K562 (cell line): ENCODE results near the gene SRGN. TPM values are rescaled to one million over a fixed set of nuclear protein-coding genes. Genes with fewer than 3 reads are reported as not detected.

Source experiments
- CBX2 ChIP-seq: fragments of 200-600 bp; sonication (generic); IDR thresholded peaks from one replicate; pipeline ENCODE4 v1.6.1; 2012; ENCODE audit warnings: mild to moderate bottlenecking, low read length, inconsistent platforms; ENCODE audit not compliant: insufficient read depth, poor library complexity, severe bottlenecking
- CREB3 ChIP-seq: fragments of 450-650 bp; conservative IDR thresholded peaks from 2 replicates; pipeline ENCODE4 v1.6.1; 2016; ENCODE audit warnings: missing genetic modification characterization, low read depth, mild to moderate bottlenecking, missing compliant biosample characterization, moderate library complexity
- CXXC5 ChIP-seq: fragments of 250-450 bp; sonication (Bioruptor Pico); IDR thresholded peaks from 2 replicates; pipeline ENCODE4 v1.8.0; 2022; ENCODE audit warnings: inconsistent platforms, mild to moderate bottlenecking, moderate library complexity
- FOXA3 ChIP-seq, 2 experiments: fragments of 450-650 bp in 1 of 2; sonication (generic) in 1 of 2; formaldehyde crosslinking; IDR thresholded peaks in 1 of 2; conservative IDR thresholded peaks in 1 of 2; 2 replicates each; pipeline versions ENCODE4 v1.4.0 to v1.8.0; 2020 to 2022; ENCODE audit warnings: mild to moderate bottlenecking in 2 of 2, missing genetic modification reagents in 1 of 2
- ID3 ChIP-seq, 2 experiments: fragments of 250-450 bp in 1 of 2; fragments of 450-650 bp in 1 of 2; sonication (Bioruptor Pico) in 1 of 2; IDR thresholded peaks; 2 replicates each; pipeline versions ENCODE4 v1.6.1 to v1.8.0; 2016 to 2021; ENCODE audit warnings: mild to moderate bottlenecking in 2 of 2, moderate library complexity in 2 of 2, missing compliant biosample characterization in 1 of 2, missing genetic modification characterization in 1 of 2
- NFE2L1 ChIP-seq: fragments of 450-650 bp; IDR thresholded peaks from 2 replicates; pipeline ENCODE4 v1.6.1; 2016; ENCODE audit warnings: missing genetic modification characterization, low read depth, mild to moderate bottlenecking, missing compliant biosample characterization, moderate library complexity, borderline replicate concordance
- NR1H2 ChIP-seq: sonication (generic); formaldehyde crosslinking; IDR thresholded peaks from 2 replicates; pipeline ENCODE4 v1.4.0; 2020; ENCODE audit warnings: mild to moderate bottlenecking, missing genetic modification reagents
- NR2C1 ChIP-seq, 2 experiments: fragments of 450-650 bp; IDR thresholded peaks; 2 replicates each; pipeline ENCODE4 v1.6.1; 2017; ENCODE audit warnings: mild to moderate bottlenecking in 2 of 2, antibody characterized with exemption in 1 of 2, inconsistent platforms in 1 of 2, missing compliant biosample characterization in 1 of 2, missing genetic modification characterization in 1 of 2
- RAD21 ChIP-seq, 2 experiments: fragments of 250-450 bp in 1 of 2; fragments of 450-650 bp in 1 of 2; sonication (Bioruptor Pico) in 1 of 2; formaldehyde crosslinking in 1 of 2; IDR thresholded peaks in 1 of 2; conservative IDR thresholded peaks in 1 of 2; 2 replicates each; pipeline versions ENCODE4 v1.4.0 to v1.8.0; 2020 to 2022; ENCODE audit warnings: mild to moderate bottlenecking in 2 of 2, moderate library complexity in 1 of 2
- SRSF7 ChIP-seq: fragments of 200-400 bp; formaldehyde crosslinking; optimal IDR thresholded peaks from 2 replicates; pipeline ENCODE3; 2017; ENCODE audit warnings: mild to moderate bottlenecking, low read depth, low read length
- TRIM28 ChIP-seq: fragments of 450-650 bp; IDR thresholded peaks from 2 replicates; pipeline ENCODE4 v1.6.1; 2017
- YBX1 ChIP-seq: fragments of 450-650 bp; IDR thresholded peaks from 2 replicates; pipeline ENCODE4 v1.7.1; 2016; ENCODE audit warnings: mild to moderate bottlenecking
- YY1 ChIP-seq, 3 experiments: IDR thresholded peaks; 2 replicates each; pipeline ENCODE4 v1.6.1; 2011; ENCODE audit warnings: low read length in 2 of 3, mild to moderate bottlenecking in 2 of 3, moderate library complexity in 2 of 3, borderline replicate concordance in 1 of 3, control low read depth in 1 of 3, low read depth in 1 of 3; ENCODE audit not compliant: insufficient read depth in 3 of 3, insufficient replicate concordance in 2 of 3, control insufficient read depth in 1 of 3, insufficient read length in 1 of 3; ENCODE audit errors: extremely low read depth in 1 of 3
- ZBTB17 ChIP-seq: fragments of 450-650 bp; formaldehyde crosslinking; IDR thresholded peaks from 2 replicates; pipeline ENCODE4 v1.4.0; 2020; ENCODE audit warnings: mild to moderate bottlenecking
- polyA plus RNA-seq, 8 experiments: library from polyadenylated mRNA; depleted of rRNA in 4 of 8; stranded (reverse) in 5 of 8; unstranded in 3 of 8; fragments of >200 nt; fragmentation: Nextera tagmentation in 2 of 8; fragmentation: Illumina TruSeq in 1 of 8; extraction: Ambion mirVana in 2 of 8; extraction: Trizol in 1 of 8; gene quantifications; 2 replicates each; pipeline versions ENCODE4 v1.2.1 to v1.2.3, GENCODE V29; 2011 to 2014; ENCODE audit warnings: inconsistent platforms in 1 of 8, missing spikeins in 1 of 8
- total RNA-seq, 7 experiments: library from RNA; depleted of rRNA in 6 of 7; stranded (reverse); fragments of >200 nt in 6 of 7; fragmentation: Illumina TruSeq in 2 of 7; extraction: Trizol in 2 of 7; gene quantifications; 2 replicates each; pipeline versions ENCODE4 v1.2.1 to v1.2.3, GENCODE V29; 2011 to 2021; ENCODE audit warnings: low replicate concordance in 1 of 7
- TF ChIP-seq, protein P1 (sequence below): fragments of 450-650 bp; IDR thresholded peaks from 2 replicates; pipeline ENCODE4 v1.6.1; 2016; ENCODE audit warnings: antibody characterized with exemption
- TF ChIP-seq, protein P2 (sequence below), 2 experiments: fragments of 450-650 bp in 1 of 2; IDR thresholded peaks; 2 replicates each; pipeline ENCODE4 v1.6.1; 2011 to 2017; ENCODE audit warnings: low read depth in 2 of 2, antibody characterized with exemption in 1 of 2, borderline replicate concordance in 1 of 2, low read length in 1 of 2, mild to moderate bottlenecking in 1 of 2, mixed read lengths in 1 of 2; ENCODE audit not compliant: control insufficient read depth in 1 of 2
- TF ChIP-seq, protein P3 (sequence below): sonication (generic); formaldehyde crosslinking; IDR thresholded peaks from 2 replicates; pipeline ENCODE4 v1.9.0; 2022; ENCODE audit warnings: mild to moderate bottlenecking, missing genetic modification reagents

Gene SRGN
- total and polyA plus RNA-seq, 9 of the 15 experiments (the other 6 are each of a cell fraction or from before 2014, with no cell fraction given) = 136 to 304 (median 180) TPM

- no peak for TF ChIP-seq CREB3 (tag)
- TF ChIP-seq FOXA3 (CRISPR knock-in tag; conservative IDR thresholded peaks at IDR 0.05 in 1 of 2, IDR thresholded peaks at IDR 0.05 in 1 of 2) = peak in 1 of 2 experiments; percentile 46; a peak in 1 of 4 replicates
- no peak for TF ChIP-seq SRSF7
- TF ChIP-seq NR2C1 (IDR thresholded peaks at IDR 0.05) = peak; percentile 23; the same call in 1 of the 2 replicates
- TF ChIP-seq NR2C1 (tag; IDR thresholded peaks at IDR 0.05) = peak; percentile 77
- no peak for TF ChIP-seq NR1H2
- TF ChIP-seq, protein P1, sequence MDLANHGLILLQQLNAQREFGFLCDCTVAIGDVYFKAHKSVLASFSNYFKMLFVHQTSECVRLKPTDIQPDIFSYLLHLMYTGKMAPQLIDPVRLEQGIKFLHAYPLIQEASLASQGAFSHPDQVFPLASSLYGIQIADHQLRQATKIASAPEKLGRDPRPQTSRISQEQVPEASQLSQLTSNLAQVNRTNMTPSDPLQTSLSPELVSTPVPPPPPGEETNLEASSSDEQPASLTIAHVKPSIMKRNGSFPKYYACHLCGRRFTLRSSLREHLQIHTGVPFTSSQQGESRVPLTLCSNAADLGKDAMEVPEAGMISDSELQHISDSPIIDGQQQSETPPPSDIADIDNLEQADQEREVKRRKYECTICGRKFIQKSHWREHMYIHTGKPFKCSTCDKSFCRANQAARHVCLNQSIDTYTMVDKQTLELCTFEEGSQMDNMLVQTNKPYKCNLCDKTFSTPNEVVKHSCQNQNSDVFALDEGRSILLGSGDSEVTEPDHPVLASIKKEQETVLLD = no peak
- no peak for TF ChIP-seq NFE2L1
- TF ChIP-seq ZBTB17 = 0 out of 2 replicates have a peak, but pooled peaks have one; percentile 54
- TF ChIP-seq TRIM28 = no peak
- no peak for TF ChIP-seq RAD21 (CRISPR knock-in tag; conservative IDR thresholded peaks at IDR 0.05 in 1 of 2, IDR thresholded peaks at IDR 0.05 in 1 of 2)
- TF ChIP-seq, protein P2, sequence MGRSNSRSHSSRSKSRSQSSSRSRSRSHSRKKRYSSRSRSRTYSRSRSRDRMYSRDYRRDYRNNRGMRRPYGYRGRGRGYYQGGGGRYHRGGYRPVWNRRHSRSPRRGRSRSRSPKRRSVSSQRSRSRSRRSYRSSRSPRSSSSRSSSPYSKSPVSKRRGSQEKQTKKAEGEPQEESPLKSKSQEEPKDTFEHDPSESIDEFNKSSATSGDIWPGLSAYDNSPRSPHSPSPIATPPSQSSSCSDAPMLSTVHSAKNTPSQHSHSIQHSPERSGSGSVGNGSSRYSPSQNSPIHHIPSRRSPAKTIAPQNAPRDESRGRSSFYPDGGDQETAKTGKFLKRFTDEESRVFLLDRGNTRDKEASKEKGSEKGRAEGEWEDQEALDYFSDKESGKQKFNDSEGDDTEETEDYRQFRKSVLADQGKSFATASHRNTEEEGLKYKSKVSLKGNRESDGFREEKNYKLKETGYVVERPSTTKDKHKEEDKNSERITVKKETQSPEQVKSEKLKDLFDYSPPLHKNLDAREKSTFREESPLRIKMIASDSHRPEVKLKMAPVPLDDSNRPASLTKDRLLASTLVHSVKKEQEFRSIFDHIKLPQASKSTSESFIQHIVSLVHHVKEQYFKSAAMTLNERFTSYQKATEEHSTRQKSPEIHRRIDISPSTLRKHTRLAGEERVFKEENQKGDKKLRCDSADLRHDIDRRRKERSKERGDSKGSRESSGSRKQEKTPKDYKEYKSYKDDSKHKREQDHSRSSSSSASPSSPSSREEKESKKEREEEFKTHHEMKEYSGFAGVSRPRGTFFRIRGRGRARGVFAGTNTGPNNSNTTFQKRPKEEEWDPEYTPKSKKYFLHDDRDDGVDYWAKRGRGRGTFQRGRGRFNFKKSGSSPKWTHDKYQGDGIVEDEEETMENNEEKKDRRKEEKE (IDR thresholded peaks at IDR 0.05; ENCODE audit: borderline replicate concordance in 1 of 2, control insufficient read depth in 1 of 2, low read depth in 2 of 2, low read length in 1 of 2) = no peak
- TF ChIP-seq CBX2 = no peak
- no peak for TF ChIP-seq YBX1
- no peak for TF ChIP-seq ID3 (CRISPR knock-in tag; IDR thresholded peaks at IDR 0.05)
- TF ChIP-seq ID3 (tag; IDR thresholded peaks at IDR 0.05) = 0 out of 2 replicates have a peak, but pooled peaks have one; percentile 35
- TF ChIP-seq CXXC5 (CRISPR knock-in tag) = 0 out of 2 replicates have a peak, but pooled peaks have one; percentile 13
- TF ChIP-seq YY1 (IDR thresholded peaks at IDR 0.05; ENCODE audit: borderline replicate concordance in 1 of 3, control insufficient read depth in 1 of 3, extremely low read depth in 1 of 3, insufficient read depth in 3 of 3, insufficient read length in 1 of 3, insufficient replicate concordance in 2 of 3, low read depth in 1 of 3, low read length in 2 of 3) = no peak
- TF ChIP-seq, protein P3, sequence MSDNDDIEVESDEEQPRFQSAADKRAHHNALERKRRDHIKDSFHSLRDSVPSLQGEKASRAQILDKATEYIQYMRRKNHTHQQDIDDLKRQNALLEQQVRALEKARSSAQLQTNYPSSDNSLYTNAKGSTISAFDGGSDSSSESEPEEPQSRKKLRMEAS (CRISPR knock-in tag) = peak; percentile 37
These were observed 31.8 kb upstream of the SRGN start (continued) for GRCh38 chr10:69056129-69056528.
